H9 (cell line): ENCODE data around the gene KRTAP10-4. TPM values are rescaled to one million over a fixed set of nuclear protein-coding genes. Genes with fewer than 3 reads are reported as not detected.
"Not testable (repeated sequence)": the region's sequence is repeated elsewhere in the genome, so short reads cannot be mapped to it uniquely, and the experiment has no call there.

Experiments
- DNase-seq: peaks from one replicate; pipeline ENCODE4 v3.0.0-alpha.2; 2017
- H2AFZ ChIP-seq: one replicate; pipeline ENCODE4 v1.6.1; 2013; ENCODE audit warnings: mild to moderate bottlenecking, low read length, control low read depth, moderate library complexity
- H2AK5ac ChIP-seq: 2 replicates; pipeline ENCODE4 v1.6.1; 2013; ENCODE audit warnings: low read length, control low read depth, mixed read lengths; ENCODE audit not compliant: insufficient read length
- H2BK120ac ChIP-seq: one replicate; pipeline ENCODE4 v1.6.1; 2013; ENCODE audit warnings: low read depth, mild to moderate bottlenecking, low read length, control low read depth, inconsistent platforms; ENCODE audit not compliant: poor library complexity, severe bottlenecking
- H2BK12ac ChIP-seq: 2 replicates; pipeline ENCODE4 v1.6.1; 2013; ENCODE audit warnings: low read length, control low read depth, mixed read lengths, low read depth; ENCODE audit not compliant: insufficient read length
- H2BK15ac ChIP-seq: 2 replicates; pipeline ENCODE4 v1.6.1; 2013; ENCODE audit warnings: low read depth, low read length, control low read depth
- H2BK20ac ChIP-seq: one replicate; pipeline ENCODE4 v1.6.1; 2013; ENCODE audit warnings: low read depth, mild to moderate bottlenecking, low read length, control low read depth, inconsistent platforms; ENCODE audit not compliant: poor library complexity, severe bottlenecking
- H2BK5ac ChIP-seq: 2 replicates; pipeline ENCODE4 v1.6.1; 2013; ENCODE audit warnings: low read length, control low read depth, mixed read lengths; ENCODE audit not compliant: insufficient read length
- H3K14ac ChIP-seq: 2 replicates; pipeline ENCODE4 v1.6.1; 2013; ENCODE audit warnings: low read length, control low read depth; ENCODE audit not compliant: insufficient read depth
- H3K18ac ChIP-seq: 2 replicates; pipeline ENCODE4 v1.6.1; 2013; ENCODE audit warnings: low read depth, mild to moderate bottlenecking, mixed read lengths, low read length, control low read depth; ENCODE audit not compliant: insufficient read length
- H3K23ac ChIP-seq: 2 replicates; pipeline ENCODE4 v1.6.1; 2013; ENCODE audit warnings: low read length, control low read depth, mixed read lengths, low read depth; ENCODE audit not compliant: insufficient read length
- H3K23me2 ChIP-seq: 2 replicates; pipeline ENCODE4 v1.6.1; 2013; ENCODE audit warnings: low read depth, mild to moderate bottlenecking, mixed read lengths, low read length, control low read depth; ENCODE audit not compliant: insufficient read length, poor library complexity, severe bottlenecking
- H3K27ac ChIP-seq: 2 replicates; pipeline ENCODE4 v1.5.1; 2013; ENCODE audit warnings: low read length, control low read depth, mixed read lengths, low read depth; ENCODE audit not compliant: insufficient read length
- H3K27me3 ChIP-seq: 2 replicates; pipeline ENCODE4 v1.6.1; 2013; ENCODE audit warnings: low read length, control low read depth, inconsistent platforms; ENCODE audit not compliant: insufficient read depth
- H3K4ac ChIP-seq: 2 replicates; pipeline ENCODE4 v1.6.1; 2013; ENCODE audit warnings: low read depth, mild to moderate bottlenecking, control low read depth, inconsistent platforms, low read length, moderate library complexity
- H3K4me1 ChIP-seq: 2 replicates; pipeline ENCODE4 v1.6.1; 2013; ENCODE audit warnings: low read length, control low read depth, inconsistent platforms; ENCODE audit not compliant: insufficient read depth
- H3K4me2 ChIP-seq: 2 replicates; pipeline ENCODE4 v1.6.1; 2013; ENCODE audit warnings: low read length, control low read depth, mixed read lengths; ENCODE audit not compliant: insufficient read length, insufficient read depth
- H3K56ac ChIP-seq: 2 replicates; pipeline ENCODE4 v1.6.1; 2013; ENCODE audit warnings: low read depth, mild to moderate bottlenecking, mixed read lengths, low read length, control low read depth; ENCODE audit not compliant: insufficient read length
- H3K79me1 ChIP-seq: 2 replicates; pipeline ENCODE4 v1.6.1; 2013; ENCODE audit warnings: low read depth, mild to moderate bottlenecking, moderate library complexity, low read length, control low read depth, inconsistent platforms; ENCODE audit not compliant: insufficient read depth, poor library complexity, severe bottlenecking
- H3K79me2 ChIP-seq: 2 replicates; pipeline ENCODE4 v1.6.1; 2013; ENCODE audit warnings: low read length, control low read depth, inconsistent platforms; ENCODE audit not compliant: insufficient read depth
- H3K9ac ChIP-seq: 2 replicates; pipeline ENCODE4 v1.6.1; 2013; ENCODE audit warnings: low read length, control low read depth, mixed read lengths; ENCODE audit not compliant: insufficient read length; ENCODE audit errors: extremely low read depth
- H3K9me3 ChIP-seq: one replicate; pipeline ENCODE4 v1.6.1; 2013; ENCODE audit warnings: low read depth, low read length, inconsistent platforms; ENCODE audit not compliant: control insufficient read depth
- H3T11ph ChIP-seq: one replicate; pipeline ENCODE4 v1.6.1; 2013; ENCODE audit warnings: mild to moderate bottlenecking, low read length, control low read depth, inconsistent platforms
- H4K20me1 ChIP-seq: one replicate; pipeline ENCODE4 v1.6.1; 2013; ENCODE audit not compliant: control insufficient read depth, insufficient read length, insufficient read depth
- H4K5ac ChIP-seq: 2 replicates; pipeline ENCODE4 v1.6.1; 2013; ENCODE audit warnings: low read depth, mild to moderate bottlenecking, mixed read lengths, low read length, control low read depth; ENCODE audit not compliant: insufficient read length
- H4K8ac ChIP-seq: replicated peaks from 2 replicates; pipeline ENCODE4 v1.6.1; 2013; ENCODE audit warnings: low read length, control low read depth, mixed read lengths, low read depth; ENCODE audit not compliant: insufficient read length
- H4K91ac ChIP-seq: 2 replicates; pipeline ENCODE4 v1.6.1; 2013; ENCODE audit warnings: low read depth, mild to moderate bottlenecking, moderate library complexity, mixed read lengths, low read length, control low read depth; ENCODE audit not compliant: insufficient read length
- H3K27ac Mint-ChIP-seq, 3 experiments: 2 replicates in 2 of 3; 3 replicates in 1 of 3; pipeline ENCODE4 v1.8.0; 2020 to 2021; ENCODE audit warnings: mixed read lengths in 3 of 3, mild to moderate bottlenecking in 1 of 3, moderate library complexity in 1 of 3
- H3K27me3 Mint-ChIP-seq: 2 replicates; pipeline ENCODE4 v1.8.0; 2021; ENCODE audit warnings: low read depth, mild to moderate bottlenecking, moderate library complexity, mixed read lengths
- H3K36me3 Mint-ChIP-seq, 3 experiments: 2 replicates in 2 of 3; 3 replicates in 1 of 3; pipeline ENCODE4 v1.8.0; 2020 to 2021; ENCODE audit warnings: low read depth in 3 of 3, mixed read lengths in 3 of 3; ENCODE audit not compliant: insufficient read depth in 1 of 3
- H3K4me1 Mint-ChIP-seq, 2 experiments: 2 replicates each; pipeline ENCODE4 v1.8.0; 2020; ENCODE audit warnings: mixed read lengths in 2 of 2
- H3K4me3 Mint-ChIP-seq, 2 experiments: 2 replicates in 1 of 2; 3 replicates in 1 of 2; pipeline ENCODE4 v1.8.0; 2020 to 2021; ENCODE audit warnings: mild to moderate bottlenecking in 2 of 2, mixed read lengths in 2 of 2, moderate library complexity in 1 of 2
- H3K9me3 Mint-ChIP-seq, 2 experiments: 2 replicates in 1 of 2; 3 replicates in 1 of 2; pipeline ENCODE4 v1.8.0; 2020; ENCODE audit warnings: mild to moderate bottlenecking in 2 of 2, mixed read lengths in 2 of 2, moderate library complexity in 1 of 2
- CTCF ChIP-seq: fragments of 200-600 bp; sonication (generic); conservative IDR thresholded peaks from 3 replicates; pipeline ENCODE4 v1.8.0; 2021; ENCODE audit warnings: antibody characterized with exemption, mild to moderate bottlenecking
- WGBS: extraction: QIAGEN DNeasy Blood & Tissue Kit; methylation state at CpG from one replicate; pipeline ENCODE4 v1.1.7; 2013; ENCODE audit warnings: missing lambda C conversion rate, low lambda C conversion rate, mixed read lengths; ENCODE audit not compliant: insufficient read length; ENCODE audit errors: extremely low coverage; 5-methylcytosine and 5-hydroxymethylcytosine counted together
- total RNA-seq: library from RNA; stranded (reverse); gene quantifications from 2 replicates; pipeline ENCODE4 v1.2.1, GENCODE V29; 2021

KRTAP10-4 gene
- total RNA-seq, 1 experiment from 2014 or later, result not detected

GRCh38 chr21:44557491-44558328 lies 15.8 kb upstream of the KRTAP10-4 start:
- H3K56ac ChIP-seq, result no peak overlapping the region
- H2BK12ac ChIP-seq, result no peak overlapping the region
- H2AK5ac ChIP-seq, result no peak overlapping the region
- H3K27me3 ChIP-seq, result no peaks in the 10 kb centered on the region
- no peak overlapping the region for H2BK20ac ChIP-seq
- H3K14ac ChIP-seq, result no peak overlapping the region; the same call in 1 of the 2 replicates
- H3K23me2 ChIP-seq, result no peaks in the 10 kb centered on the region
- no peaks in the 10 kb centered on the region for H3K79me1 ChIP-seq
- no peaks in the 10 kb centered on the region for H3K4me1 ChIP-seq
- Mint-ChIP-seq H3K9me3 (no peaks in the 10 kb centered on the region; a peak in 1 of 5 replicates), H3K36me3 (no peaks in the 10 kb centered on the region), H3K4me1 (peaks cover 16 to 17% of the 10 kb centered on the region in 2 experiments), H3K27me3 (peaks cover 12% of the 10 kb centered on the region), H3K4me3 (no peak overlapping the region), H3K27ac (peak overlapping the region in 2 of 3 experiments; percentile 62 to 85; a peak in 3 of 7 replicates)
- no peak overlapping the region for H3K4ac ChIP-seq
- H3K18ac ChIP-seq, result no peak overlapping the region
- H4K8ac ChIP-seq, result no peak overlapping the region
- no peaks in the 10 kb centered on the region for H3K9me3 ChIP-seq
- no peak overlapping the region for H3K23ac ChIP-seq
- TF ChIP-seq CTCF, result no peak
- H3T11ph ChIP-seq, result no peak overlapping the region
- no peak overlapping the region for H2AFZ ChIP-seq
- H3K9ac ChIP-seq, result no peak overlapping the region
- H3K79me2 ChIP-seq, result no peaks in the 10 kb centered on the region
- H2BK5ac ChIP-seq, result no peak overlapping the region
- H2BK15ac ChIP-seq, result no peak overlapping the region
- no peak overlapping the region for H4K5ac ChIP-seq
- no peak overlapping the region for H3K27ac ChIP-seq
- no peak overlapping the region for H2BK120ac ChIP-seq
- H4K20me1 ChIP-seq, result no peaks in the 10 kb centered on the region
- no peak for DNase-seq
- H3K4me2 ChIP-seq, result no peak overlapping the region
- H4K91ac ChIP-seq, result no peak overlapping the region
- WGBS, result no CpG with 5 or more reads among the region's 30 CpGs

GRCh38 chr21:44558329-44558675 lies 15.2 kb upstream of the KRTAP10-4 start:
- H3K4me1 ChIP-seq, result not testable (repeated sequence)
- H3K4me1 Mint-ChIP-seq, result peaks cover 11 to 13% of the 10 kb centered on the region in 2 experiments; a peak in 3 of 4 replicates
- no CpG with 5 or more reads among the region's 10 CpGs for WGBS

More at GRCh38 chr21:44558329-44558675, 15.2 kb upstream of the KRTAP10-4 start:
- not testable (repeated sequence) for H3K36me3 Mint-ChIP-seq, H3K9ac ChIP-seq, H4K5ac ChIP-seq, H3K27me3 ChIP-seq, H4K91ac ChIP-seq, H3K9me3 Mint-ChIP-seq, H2BK12ac ChIP-seq, H3K4me2 ChIP-seq, H3K18ac ChIP-seq, H2BK15ac ChIP-seq, H3K4ac ChIP-seq, H2AFZ ChIP-seq, H3K27me3 Mint-ChIP-seq, H2BK5ac ChIP-seq, H2AK5ac ChIP-seq, H3K23ac ChIP-seq, DNase-seq, H3K56ac ChIP-seq, H3K9me3 ChIP-seq, H3K27ac Mint-ChIP-seq, H2BK120ac ChIP-seq, H4K20me1 ChIP-seq, H3K23me2 ChIP-seq, H4K8ac ChIP-seq, H3K27ac ChIP-seq, H3K4me3 Mint-ChIP-seq, H3K79me1 ChIP-seq, H3K79me2 ChIP-seq, H3K14ac ChIP-seq, H2BK20ac ChIP-seq, H3T11ph ChIP-seq
